HepG2 (cell line): ENCODE measurements around the gene FGF14. TPM values are rescaled to one million over a fixed set of nuclear protein-coding genes. Genes with fewer than 3 reads are reported as not detected.

Experiments
- ATAC-seq: fragments of 200-7000 bp; cut with Tn5 transposase; 3 replicates; pipeline ENCODE4 v1.9.1; 2020; ENCODE audit warnings: mild to moderate bottlenecking, moderate library complexity
- BruUV-seq: library from RNA; stranded (reverse); fragments of 400-500 nt; replicated peaks from 2 replicates; lab custom pipeline; 2021; lab: Mats Ljungman, UMichigan
- CTCF ChIA-PET: fragments of 300-600 bp; formaldehyde crosslinking; extraction: SDS; loops from one replicate; lab custom pipeline; 2021; ENCODE audit warnings: low total read pairs, inconsistent platforms, low intra/inter-chr PET ratio; lab: Yijun Ruan, JAX
- POLR2A ChIA-PET: fragments of 350-600 bp; sonication (Branson Sonifier 250); formaldehyde crosslinking; loops from one replicate; lab custom pipeline; 2020; ENCODE audit warnings: antibody characterized with exemption, inconsistent platforms; lab: Yijun Ruan, JAX
- DNase-seq: peaks from one replicate; pipeline ENCODE4 v3.0.0-alpha.2; 2015; ENCODE audit warnings: low spot score
- FAIRE-seq: peaks from 3 replicates; lab custom pipeline; 2011; peaks lifted over from hg19 to GRCh38; lab: Jason Lieb, UNC
- H2AFZ ChIP-seq: one replicate; pipeline ENCODE4 v1.6.1; 2011; ENCODE audit warnings: low read length, inconsistent platforms
- H3K27ac ChIP-seq: fragments of 300-600 bp; 3 replicates; pipeline ENCODE4 v1.8.0; 2011; ENCODE audit warnings: mixed run types, mild to moderate bottlenecking, mixed read lengths, low read length, inconsistent platforms; ENCODE audit not compliant: insufficient read depth; ENCODE audit errors: extremely low read length
- H3K27me3 ChIP-seq, 2 experiments: fragments of 200-600 bp in 1 of 2; 2 replicates in 1 of 2; 3 replicates in 1 of 2; pipeline versions ENCODE4 v1.6.0 to v1.8.0; 2011; ENCODE audit warnings: low read length in 2 of 2, mild to moderate bottlenecking in 2 of 2, moderate library complexity in 2 of 2, inconsistent platforms in 1 of 2; ENCODE audit not compliant: insufficient read depth in 2 of 2, control insufficient read depth in 1 of 2
- H3K36me3 ChIP-seq, 2 experiments: fragments of 200-600 bp in 1 of 2; replicated peaks in 1 of 2; 2 replicates in 1 of 2; 3 replicates in 1 of 2; pipeline versions ENCODE4 v1.5.1 to v1.8.0; 2011; ENCODE audit warnings: low read length in 2 of 2, inconsistent platforms in 1 of 2; ENCODE audit not compliant: insufficient read depth in 2 of 2, control insufficient read depth in 1 of 2
- H3K4me1 ChIP-seq: 2 replicates; pipeline ENCODE4 v1.5.1; 2012; ENCODE audit warnings: low read length, inconsistent platforms; ENCODE audit not compliant: insufficient read depth
- H3K4me2 ChIP-seq: 2 replicates; pipeline ENCODE4 v1.6.0; 2011; ENCODE audit warnings: low read depth, low read length, inconsistent platforms
- H3K4me3 ChIP-seq, 3 experiments: fragments of 200-600 bp in 1 of 3; sonication (generic), shearing (Covaris generic) in 1 of 3; replicated peaks in 1 of 3; 2 replicates each; pipeline ENCODE4 v1.5.1; 2011 to 2016; ENCODE audit warnings: low read length in 3 of 3, inconsistent platforms in 2 of 3, low read depth in 2 of 3, mild to moderate bottlenecking in 2 of 3, control low read depth in 1 of 3, mixed read lengths in 1 of 3; ENCODE audit not compliant: insufficient read depth in 1 of 3
- H3K79me2 ChIP-seq: one replicate; pipeline ENCODE4 v1.6.1; 2011; ENCODE audit warnings: low read length, inconsistent platforms; ENCODE audit not compliant: insufficient read depth
- H3K9ac ChIP-seq: 2 replicates; pipeline ENCODE4 v1.6.0; 2011; ENCODE audit warnings: mild to moderate bottlenecking, low read depth, low read length, inconsistent platforms; ENCODE audit not compliant: insufficient read depth
- H3K9me3 ChIP-seq: 2 replicates; pipeline ENCODE4 v1.5.1; 2012; ENCODE audit warnings: mild to moderate bottlenecking, low read length
- H4K20me1 ChIP-seq: 2 replicates; pipeline ENCODE4 v1.6.0; 2011; ENCODE audit warnings: inconsistent platforms, mild to moderate bottlenecking, low read length, moderate library complexity; ENCODE audit not compliant: insufficient read depth
- ETV6 ChIP-seq: sonication (generic); formaldehyde crosslinking; conservative IDR thresholded peaks from 2 replicates; pipeline ENCODE4 v1.4.0; 2020; ENCODE audit warnings: missing genetic modification reagents
- NR2F6 ChIP-seq, 2 experiments: IDR thresholded peaks; 2 replicates each; pipeline ENCODE4 v1.6.1; 2016; ENCODE audit warnings: antibody characterized with exemption in 1 of 2, mild to moderate bottlenecking in 1 of 2
- SP140L ChIP-seq: sonication (generic); formaldehyde crosslinking; IDR thresholded peaks from 2 replicates; pipeline ENCODE4 v1.4.0; 2020; ENCODE audit warnings: missing genetic modification reagents, borderline replicate concordance
- ZUFSP ChIP-seq: sonication (generic); formaldehyde crosslinking; IDR thresholded peaks from 2 replicates; pipeline ENCODE4 v1.9.0; 2021; ENCODE audit warnings: missing genetic modification reagents, mild to moderate bottlenecking, borderline replicate concordance
- WGBS: methylation state at CpG from one replicate; pipeline ENCODE4 v1.1.6; 2017; ENCODE audit warnings: low lambda C conversion rate; 5-methylcytosine and 5-hydroxymethylcytosine counted together
- in situ Hi-C: cut with HindIII; loops from 2 replicates; pipeline ENCODE4 v1.10.0; 2017; ENCODE audit warnings: low pct_unique_long_range_greater_than_20kb; ENCODE audit not compliant: extremely low pct_ligation_motif_present
- intact Hi-C: fragments of 100-400 bp; cut with micrococcal nuclease; formaldehyde crosslinking; loops from one replicate; pipeline ENCODE4 v1.10.0; 2022; ENCODE audit not compliant: unreplicated experiment
- polyA plus RNA-seq, 8 experiments: library from polyadenylated mRNA; depleted of rRNA in 3 of 8; stranded (reverse) in 7 of 8; unstranded in 1 of 8; fragments of >200 nt; fragmentation: Illumina TruSeq in 4 of 8; extraction: Trizol in 4 of 8; gene quantifications; 2 replicates each; pipeline versions ENCODE4 v1.2.1 to v1.2.3, GENCODE V29; 2011 to 2016; ENCODE audit warnings: low read depth in 4 of 8, missing spikeins in 1 of 8, mixed read lengths in 1 of 8; ENCODE audit not compliant: insufficient read depth in 1 of 8
- total RNA-seq, 5 experiments: library from RNA; depleted of rRNA; stranded (reverse); fragments of >200 nt; fragmentation: Illumina TruSeq; extraction: Trizol; gene quantifications; 2 replicates each; pipeline ENCODE4 v1.2.3, GENCODE V29; 2016; ENCODE audit warnings: low read depth in 1 of 5
- TF ChIP-seq, protein P1 (sequence below): sonication (generic); formaldehyde crosslinking; IDR thresholded peaks from 2 replicates; pipeline ENCODE4 v1.5.0; 2020; ENCODE audit warnings: missing genetic modification reagents, mild to moderate bottlenecking, borderline replicate concordance

FGF14 gene
- total and polyA plus RNA-seq, 2 of the 13 experiments (the other 11 are each of a cell fraction or from before 2014, with no cell fraction given), result not detected

GRCh38 chr13:102325321-102325720, 76.5 kb downstream of the FGF14 start (continued):
- no peak for TF ChIP-seq ZUFSP (CRISPR knock-in tag)
- TF ChIP-seq, protein P1, sequence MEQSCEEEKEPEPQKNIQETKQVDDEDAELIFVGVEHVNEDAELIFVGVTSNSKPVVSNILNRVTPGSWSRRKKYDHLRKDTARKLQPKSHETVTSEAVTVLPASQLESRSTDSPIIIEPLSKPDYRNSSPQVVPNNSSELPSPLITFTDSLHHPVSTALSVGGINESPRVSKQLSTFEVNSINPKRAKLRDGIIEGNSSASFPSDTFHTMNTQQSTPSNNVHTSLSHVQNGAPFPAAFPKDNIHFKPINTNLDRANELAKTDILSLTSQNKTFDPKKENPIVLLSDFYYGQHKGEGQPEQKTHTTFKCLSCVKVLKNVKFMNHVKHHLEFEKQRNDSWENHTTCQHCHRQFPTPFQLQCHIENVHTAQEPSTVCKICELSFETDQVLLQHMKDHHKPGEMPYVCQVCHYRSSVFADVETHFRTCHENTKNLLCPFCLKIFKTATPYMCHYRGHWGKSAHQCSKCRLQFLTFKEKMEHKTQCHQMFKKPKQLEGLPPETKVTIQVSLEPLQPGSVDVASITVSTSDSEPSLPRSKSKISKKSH (CRISPR knock-in tag), result no peak

- intact Hi-C loops (no loop called here), in situ Hi-C loops (no loop called here)
- Histone ChIP-seq H3K4me1 (no peaks in the 10 kb centered on the region), H3K9ac (no peak overlapping the region), H3K27me3 (no peaks in the 10 kb centered on the region; a peak in 1 of 5 replicates), H2AFZ (no peak overlapping the region), H3K36me3 (no peaks in the 10 kb centered on the region), H3K4me2 (no peak overlapping the region), H3K9me3 (no peaks in the 10 kb centered on the region), H3K27ac (no peak overlapping the region), H3K4me3 (no peak overlapping the region), H4K20me1 (no peaks in the 10 kb centered on the region), H3K79me2 (no peaks in the 10 kb centered on the region)
- ATAC-seq (no peak), DNase-seq (no peak), FAIRE-seq (no peak)
- CTCF ChIA-PET, result no interaction called here
- POLR2A ChIA-PET, result no interaction called here
- no TSS peak for BruUV-seq
- TF ChIP-seq ETV6 (CRISPR knock-in tag), result no peak
- no peak for TF ChIP-seq SP140L
- TF ChIP-seq NR2F6 (IDR thresholded peaks at IDR 0.05), result no peak
- no peak for TF ChIP-seq NR2F6 (CRISPR knock-in tag; IDR thresholded peaks at IDR 0.05)
- WGBS, result 0% methylated on average over 1 of the region's 1 CpG
These were observed 78.3 kb downstream of the FGF14 start for GRCh38 chr13:102323505-102323904.
